Ishikawa (cell line): Measurements from ENCODE around the gene EIF2S2.
A peak's percentile ranks its signal among the peaks of the same experiment; 100 is the strongest.

Experiments used
- CEBPB ChIP-seq: IDR thresholded peaks from 2 replicates; pipeline ENCODE4 v1.6.1; 2012
- CREB1 ChIP-seq: IDR thresholded peaks from 2 replicates; pipeline ENCODE4 v1.6.1; 2012; ENCODE audit warnings: low read depth
- EGR1 ChIP-seq: IDR thresholded peaks from 2 replicates; pipeline ENCODE4 v1.6.1; 2012
- EP300 ChIP-seq: IDR thresholded peaks from 2 replicates; pipeline ENCODE4 v1.6.1; 2012; ENCODE audit warnings: borderline replicate concordance
- FOXM1 ChIP-seq: IDR thresholded peaks from 2 replicates; pipeline ENCODE4 v1.6.1; 2012; ENCODE audit warnings: low read depth, borderline replicate concordance
- NFIC ChIP-seq: IDR thresholded peaks from 2 replicates; pipeline ENCODE4 v1.6.1; 2012
- RAD21 ChIP-seq: IDR thresholded peaks from 2 replicates; pipeline ENCODE4 v1.6.1; 2012; ENCODE audit warnings: low read depth
- TAF1 ChIP-seq: IDR thresholded peaks from 2 replicates; pipeline ENCODE4 v1.6.1; 2012; ENCODE audit warnings: low read depth, mild to moderate bottlenecking
- TCF12 ChIP-seq: IDR thresholded peaks from 2 replicates; pipeline ENCODE4 v1.6.1; 2012; ENCODE audit warnings: low read depth
- TEAD4 ChIP-seq: IDR thresholded peaks from 2 replicates; pipeline ENCODE4 v1.6.1; 2012
- YY1 ChIP-seq: IDR thresholded peaks from 2 replicates; pipeline ENCODE4 v1.6.1; 2012; ENCODE audit warnings: low read depth
- ZBTB7A ChIP-seq: IDR thresholded peaks from 2 replicates; pipeline ENCODE4 v1.6.1; 2012; ENCODE audit warnings: low read depth
- TF ChIP-seq, protein P1 (sequence below): IDR thresholded peaks from 2 replicates; pipeline ENCODE4 v1.6.1; 2012
- TF ChIP-seq, protein P2 (sequence below): IDR thresholded peaks from 2 replicates; pipeline ENCODE4 v1.6.1; 2012; ENCODE audit warnings: low read depth, mild to moderate bottlenecking
- TF ChIP-seq, protein P3 (sequence below): IDR thresholded peaks from 2 replicates; pipeline ENCODE4 v1.6.1; 2012

The EIF2S2 gene

DNA sequence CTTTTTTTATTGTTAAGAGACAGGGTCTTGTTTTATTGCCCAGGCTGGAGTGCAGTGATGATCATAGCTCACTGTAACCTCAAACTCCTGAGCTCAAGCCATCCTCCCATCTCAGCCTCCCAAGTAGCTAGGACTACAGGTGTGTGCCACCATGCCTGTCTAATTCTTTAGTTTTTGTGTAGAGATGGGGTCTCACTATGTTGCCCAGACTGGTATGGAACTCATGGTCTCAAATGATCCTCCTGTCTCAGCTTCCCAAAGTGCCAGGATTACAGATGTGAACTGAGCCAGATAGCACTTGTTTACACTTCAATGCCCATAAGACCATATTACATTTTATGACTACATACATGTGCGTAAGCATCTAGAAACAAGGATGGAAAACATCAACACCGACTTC lies 18.1 kb downstream of the EIF2S2 start:
- TF ChIP-seq TCF12 (no peak), TEAD4 (no peak), CREB1 (no peak), EP300 (no peak), CEBPB (no peak)
- TF ChIP-seq, protein P1, sequence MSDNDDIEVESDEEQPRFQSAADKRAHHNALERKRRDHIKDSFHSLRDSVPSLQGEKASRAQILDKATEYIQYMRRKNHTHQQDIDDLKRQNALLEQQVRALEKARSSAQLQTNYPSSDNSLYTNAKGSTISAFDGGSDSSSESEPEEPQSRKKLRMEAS = no peak
- TF ChIP-seq, protein P2, sequence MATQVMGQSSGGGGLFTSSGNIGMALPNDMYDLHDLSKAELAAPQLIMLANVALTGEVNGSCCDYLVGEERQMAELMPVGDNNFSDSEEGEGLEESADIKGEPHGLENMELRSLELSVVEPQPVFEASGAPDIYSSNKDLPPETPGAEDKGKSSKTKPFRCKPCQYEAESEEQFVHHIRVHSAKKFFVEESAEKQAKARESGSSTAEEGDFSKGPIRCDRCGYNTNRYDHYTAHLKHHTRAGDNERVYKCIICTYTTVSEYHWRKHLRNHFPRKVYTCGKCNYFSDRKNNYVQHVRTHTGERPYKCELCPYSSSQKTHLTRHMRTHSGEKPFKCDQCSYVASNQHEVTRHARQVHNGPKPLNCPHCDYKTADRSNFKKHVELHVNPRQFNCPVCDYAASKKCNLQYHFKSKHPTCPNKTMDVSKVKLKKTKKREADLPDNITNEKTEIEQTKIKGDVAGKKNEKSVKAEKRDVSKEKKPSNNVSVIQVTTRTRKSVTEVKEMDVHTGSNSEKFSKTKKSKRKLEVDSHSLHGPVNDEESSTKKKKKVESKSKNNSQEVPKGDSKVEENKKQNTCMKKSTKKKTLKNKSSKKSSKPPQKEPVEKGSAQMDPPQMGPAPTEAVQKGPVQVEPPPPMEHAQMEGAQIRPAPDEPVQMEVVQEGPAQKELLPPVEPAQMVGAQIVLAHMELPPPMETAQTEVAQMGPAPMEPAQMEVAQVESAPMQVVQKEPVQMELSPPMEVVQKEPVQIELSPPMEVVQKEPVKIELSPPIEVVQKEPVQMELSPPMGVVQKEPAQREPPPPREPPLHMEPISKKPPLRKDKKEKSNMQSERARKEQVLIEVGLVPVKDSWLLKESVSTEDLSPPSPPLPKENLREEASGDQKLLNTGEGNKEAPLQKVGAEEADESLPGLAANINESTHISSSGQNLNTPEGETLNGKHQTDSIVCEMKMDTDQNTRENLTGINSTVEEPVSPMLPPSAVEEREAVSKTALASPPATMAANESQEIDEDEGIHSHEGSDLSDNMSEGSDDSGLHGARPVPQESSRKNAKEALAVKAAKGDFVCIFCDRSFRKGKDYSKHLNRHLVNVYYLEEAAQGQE = no peak

DNA sequence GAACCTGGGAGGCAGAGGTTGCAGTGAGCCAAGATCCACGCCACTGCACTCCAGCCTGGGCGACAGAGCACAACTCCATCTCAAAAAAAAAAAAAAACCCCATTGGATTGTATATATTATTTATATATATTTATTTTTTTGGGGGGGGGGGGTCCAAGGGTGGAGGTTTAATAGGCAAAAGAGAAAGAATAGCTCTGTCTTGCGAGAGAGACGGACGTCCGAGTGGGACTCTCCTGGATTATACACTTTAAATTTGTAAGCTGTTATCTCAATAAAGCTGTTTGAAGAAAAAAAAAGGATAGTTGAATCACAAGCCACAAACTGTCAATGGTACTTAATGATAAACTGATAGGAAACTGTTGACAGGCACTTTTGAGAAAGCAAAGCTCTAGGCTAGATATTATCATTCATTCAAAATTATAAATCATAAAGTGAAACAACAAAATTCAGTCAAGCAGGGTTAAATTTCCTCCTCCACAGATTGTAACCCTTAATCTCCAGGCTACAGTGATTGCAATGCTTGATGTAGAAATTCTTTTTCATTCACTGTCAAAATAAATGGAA lies 20.3 kb downstream of the EIF2S2 start:
- no peak for TF ChIP-seq ZBTB7A

DNA sequence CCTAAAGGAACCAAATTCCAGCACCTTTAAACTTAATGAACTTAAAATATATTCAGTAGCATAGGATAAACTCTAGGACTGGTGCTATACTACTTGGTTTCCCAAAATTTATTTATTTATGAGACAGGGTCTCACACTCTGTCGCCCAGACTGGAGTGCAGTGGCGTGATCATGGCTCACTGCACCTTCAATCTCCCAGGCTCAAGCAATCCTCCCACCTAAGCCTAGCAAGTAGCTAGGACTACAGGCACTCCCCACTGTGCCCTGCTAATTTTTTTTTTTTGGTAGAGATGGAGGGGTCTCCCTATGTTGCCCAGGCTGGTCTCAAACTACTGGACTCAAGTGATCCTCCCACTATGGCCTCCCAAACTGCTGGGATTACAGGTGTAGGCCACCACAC lies 21.4 kb downstream of the EIF2S2 start:
- TF ChIP-seq EGR1 (no peak), RAD21 (no peak), NFIC (no peak), FOXM1 (no peak), EP300 (no peak), TAF1 (no peak), TEAD4 (no peak), TCF12 (no peak), CEBPB (no peak), YY1 (no peak), ZBTB7A (no peak), CREB1 (no peak)
- TF ChIP-seq, protein P1 = no peak
- TF ChIP-seq, protein P3, sequence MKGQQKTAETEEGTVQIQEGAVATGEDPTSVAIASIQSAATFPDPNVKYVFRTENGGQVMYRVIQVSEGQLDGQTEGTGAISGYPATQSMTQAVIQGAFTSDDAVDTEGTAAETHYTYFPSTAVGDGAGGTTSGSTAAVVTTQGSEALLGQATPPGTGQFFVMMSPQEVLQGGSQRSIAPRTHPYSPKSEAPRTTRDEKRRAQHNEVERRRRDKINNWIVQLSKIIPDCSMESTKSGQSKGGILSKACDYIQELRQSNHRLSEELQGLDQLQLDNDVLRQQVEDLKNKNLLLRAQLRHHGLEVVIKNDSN = no peak
- TF ChIP-seq, protein P2 = no peak

DNA sequence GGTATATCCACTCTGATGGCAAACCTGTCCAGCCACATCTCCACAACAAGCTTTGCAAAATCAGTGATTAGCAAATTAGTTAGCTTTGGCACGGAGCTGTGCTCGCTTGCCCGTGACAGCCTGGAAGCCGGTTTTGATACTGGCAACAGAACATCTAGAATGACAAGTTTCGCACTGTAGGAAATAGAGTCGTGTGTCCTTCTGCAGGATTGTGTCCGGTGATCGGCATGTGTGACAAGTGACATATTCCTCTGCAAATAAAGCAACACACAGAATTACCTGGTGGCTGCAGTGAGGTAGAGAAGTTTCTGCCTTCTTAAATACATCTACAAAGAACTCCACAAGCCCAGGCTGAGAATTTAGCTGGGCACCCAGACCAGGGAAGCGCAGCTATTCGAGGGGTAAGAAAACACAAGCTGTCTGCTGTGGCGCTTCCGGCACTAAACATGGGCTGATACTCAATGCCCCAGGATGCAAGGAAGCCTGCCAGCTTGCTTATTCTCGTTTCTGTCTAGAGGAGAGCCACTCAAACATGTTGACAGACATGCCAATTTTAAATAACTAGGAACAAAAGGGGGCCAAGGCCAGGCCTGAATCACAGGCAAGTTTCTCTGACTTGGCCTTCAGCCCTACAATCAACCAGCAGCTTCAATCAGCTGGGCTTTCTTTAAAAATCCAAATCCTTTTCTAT lies 22.2 kb downstream of the EIF2S2 start:
- TF ChIP-seq, protein P3 = no peak
- peak; percentile 40 for TF ChIP-seq NFIC

DNA sequence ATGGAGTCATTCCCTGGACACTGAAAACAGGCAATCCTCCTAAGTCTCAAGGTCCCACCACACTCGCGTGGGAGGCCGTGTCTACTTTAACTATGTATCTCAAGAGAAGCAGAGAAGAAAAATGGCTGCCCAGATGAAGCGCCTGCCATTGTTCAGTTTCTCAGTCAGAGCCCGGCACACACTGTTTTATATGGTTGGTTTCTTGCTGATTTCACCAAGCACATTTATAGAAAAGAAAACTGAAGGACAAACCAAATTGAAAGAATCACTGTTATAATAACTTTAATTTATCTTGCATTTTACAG lies 22.9 kb downstream of the EIF2S2 start:
- TF ChIP-seq NFIC = no peak
- TF ChIP-seq, protein P2 = no peak
- no peak for TF ChIP-seq CEBPB
- TF ChIP-seq ZBTB7A = no peak
- no peak for TF ChIP-seq EGR1
- no peak for TF ChIP-seq YY1
- no peak for TF ChIP-seq RAD21
- no peak for TF ChIP-seq FOXM1
- TF ChIP-seq, protein P1 = no peak
- no peak for TF ChIP-seq EP300
- no peak for TF ChIP-seq TCF12
- TF ChIP-seq TEAD4 = no peak
- TF ChIP-seq CREB1 = no peak
- TF ChIP-seq, protein P3 = no peak
- no peak for TF ChIP-seq TAF1
